Fibroblast of mammary gland (primary cell): ENCODE data around the gene LMO1.
A peak's percentile ranks its signal among the peaks of the same experiment; 100 is the strongest.

ENCODE experiments used
- DNase-seq: peaks from one replicate; pipeline ENCODE4 v3.0.0-alpha.2; 2010; ENCODE audit warnings: low read depth
- H3K4me3 ChIP-seq: 2 replicates; pipeline ENCODE4 v1.5.1; 2011; ENCODE audit warnings: low read depth, mild to moderate bottlenecking, low read length, moderate library complexity; ENCODE audit not compliant: control insufficient read depth
- TF ChIP-seq, protein P1 (sequence below): conservative IDR thresholded peaks from 2 replicates; pipeline ENCODE4 v1.5.1; 2011; ENCODE audit warnings: low read depth, low read length, inconsistent platforms; ENCODE audit not compliant: control insufficient read depth, insufficient read depth

Gene LMO1

DNA sequence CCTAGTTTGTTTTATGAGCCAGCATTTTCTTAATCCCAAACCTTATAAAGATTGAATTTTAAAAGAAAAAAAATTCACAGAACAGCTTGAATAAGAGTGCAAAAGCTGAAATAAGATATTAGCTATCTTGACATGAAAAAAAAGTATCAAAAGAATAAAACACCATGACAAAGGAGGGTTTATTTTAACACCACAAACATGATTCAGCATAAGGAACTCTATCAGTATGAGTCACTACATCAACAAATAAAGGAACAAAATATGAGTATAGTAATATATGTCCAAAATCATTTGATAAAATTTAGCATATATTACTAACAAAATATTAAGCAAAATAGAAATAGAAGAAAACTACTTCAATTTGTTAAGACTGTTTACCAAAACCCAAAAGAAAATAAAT, 9.6 kb upstream of the LMO1 start:
- TF ChIP-seq, protein P1, sequence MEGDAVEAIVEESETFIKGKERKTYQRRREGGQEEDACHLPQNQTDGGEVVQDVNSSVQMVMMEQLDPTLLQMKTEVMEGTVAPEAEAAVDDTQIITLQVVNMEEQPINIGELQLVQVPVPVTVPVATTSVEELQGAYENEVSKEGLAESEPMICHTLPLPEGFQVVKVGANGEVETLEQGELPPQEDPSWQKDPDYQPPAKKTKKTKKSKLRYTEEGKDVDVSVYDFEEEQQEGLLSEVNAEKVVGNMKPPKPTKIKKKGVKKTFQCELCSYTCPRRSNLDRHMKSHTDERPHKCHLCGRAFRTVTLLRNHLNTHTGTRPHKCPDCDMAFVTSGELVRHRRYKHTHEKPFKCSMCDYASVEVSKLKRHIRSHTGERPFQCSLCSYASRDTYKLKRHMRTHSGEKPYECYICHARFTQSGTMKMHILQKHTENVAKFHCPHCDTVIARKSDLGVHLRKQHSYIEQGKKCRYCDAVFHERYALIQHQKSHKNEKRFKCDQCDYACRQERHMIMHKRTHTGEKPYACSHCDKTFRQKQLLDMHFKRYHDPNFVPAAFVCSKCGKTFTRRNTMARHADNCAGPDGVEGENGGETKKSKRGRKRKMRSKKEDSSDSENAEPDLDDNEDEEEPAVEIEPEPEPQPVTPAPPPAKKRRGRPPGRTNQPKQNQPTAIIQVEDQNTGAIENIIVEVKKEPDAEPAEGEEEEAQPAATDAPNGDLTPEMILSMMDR = no peak
- H3K4me3 ChIP-seq = no peak overlapping the region
- DNase-seq = peak; percentile 19

DNA sequence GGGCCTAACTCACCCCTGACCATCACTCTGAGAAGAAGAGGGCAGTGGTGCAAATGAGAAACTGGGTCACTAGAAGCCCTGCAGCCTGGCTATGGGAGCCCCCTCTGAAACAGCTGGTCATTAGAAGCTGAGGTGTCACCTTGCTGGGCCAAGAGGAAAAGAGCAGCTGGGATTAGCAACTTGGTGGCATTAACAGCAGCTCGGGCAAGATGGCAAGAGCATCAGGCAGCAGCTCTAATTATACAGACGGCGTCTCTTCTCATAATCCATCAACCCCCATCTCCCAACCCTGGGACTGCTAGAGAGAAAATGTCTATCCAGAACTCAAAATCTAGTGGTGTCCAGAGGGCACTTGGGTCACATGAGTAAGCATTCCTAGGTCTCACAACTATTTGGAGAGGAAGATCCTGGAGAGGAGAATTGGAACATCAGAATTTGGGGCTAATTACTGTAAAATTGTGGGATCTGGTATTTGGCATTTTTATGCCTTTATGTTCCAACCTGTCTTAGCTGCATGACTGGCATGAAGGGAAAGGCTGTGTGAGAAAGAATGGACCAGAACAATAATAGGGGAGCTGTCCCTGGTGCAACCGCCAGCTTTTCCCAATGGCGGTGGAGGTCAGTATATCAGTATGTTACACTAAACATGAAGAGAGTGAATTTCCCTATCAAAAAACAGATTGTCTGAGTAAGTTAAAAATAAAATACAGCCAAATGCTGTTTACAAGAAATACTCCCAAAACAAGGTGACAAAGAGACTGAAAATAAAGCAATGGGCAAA, 7.6 kb upstream of the LMO1 start:
- no peak overlapping the region for H3K4me3 ChIP-seq
- no peak for DNase-seq
- TF ChIP-seq, protein P1 = no peak

GRCh38 chr11:8269636-8270035, 6.0 kb upstream of the LMO1 start:
- H3K4me3 ChIP-seq = no peak overlapping the region
- TF ChIP-seq, protein P1 = no peak
- no peak for DNase-seq

DNA sequence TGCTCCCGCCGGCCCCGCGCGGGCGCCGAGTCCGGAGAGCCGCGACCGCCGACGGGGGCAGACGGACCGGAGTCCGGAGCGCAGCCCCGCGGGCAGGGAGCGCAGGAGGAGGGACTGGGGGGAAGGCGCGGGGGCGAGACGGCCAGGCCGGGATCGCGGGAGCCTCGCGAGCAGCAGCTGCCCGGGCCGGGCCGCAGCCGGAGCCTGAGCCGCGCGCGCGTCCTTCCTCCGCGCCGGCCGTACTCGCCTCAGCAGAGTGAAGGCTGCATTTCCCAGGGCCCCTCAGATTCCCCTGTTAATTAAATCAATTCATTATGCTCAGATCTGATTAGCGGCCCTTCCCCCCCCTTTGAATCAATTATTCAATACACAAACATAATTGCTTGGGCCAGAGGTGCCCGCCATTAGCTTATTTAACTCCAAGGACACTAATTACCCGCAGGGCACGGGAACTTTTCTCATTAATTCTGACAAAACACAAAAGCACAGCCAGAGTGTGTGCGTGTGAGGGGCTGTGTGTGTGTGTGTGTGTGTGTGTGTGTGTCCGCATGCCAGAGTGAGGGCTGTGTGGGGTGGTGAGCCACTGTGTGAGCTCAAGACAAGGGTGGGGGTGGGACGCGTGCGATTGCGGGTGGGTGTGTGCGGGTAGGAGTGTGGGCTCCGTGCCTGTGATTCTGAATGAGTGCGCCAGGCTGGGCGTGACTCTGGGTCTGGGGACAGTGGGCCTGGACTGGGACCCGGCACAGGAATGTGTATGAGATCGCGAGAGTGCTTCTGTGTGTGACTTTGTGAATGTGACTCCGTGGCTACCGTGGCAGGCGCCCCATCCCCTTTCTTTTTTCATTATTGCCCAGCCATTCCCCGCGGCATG, 5.1 kb upstream of the LMO1 start:
- TF ChIP-seq, protein P1 = no peak
- no peak overlapping the region for H3K4me3 ChIP-seq
- DNase-seq = no peak

- H3K4me3 ChIP-seq = no peak overlapping the region
- TF ChIP-seq, protein P1 = no peak
- no peak for DNase-seq
Observed at GRCh38 chr11:8267831-8268529, 4.3 kb upstream of the LMO1 start.

DNA sequence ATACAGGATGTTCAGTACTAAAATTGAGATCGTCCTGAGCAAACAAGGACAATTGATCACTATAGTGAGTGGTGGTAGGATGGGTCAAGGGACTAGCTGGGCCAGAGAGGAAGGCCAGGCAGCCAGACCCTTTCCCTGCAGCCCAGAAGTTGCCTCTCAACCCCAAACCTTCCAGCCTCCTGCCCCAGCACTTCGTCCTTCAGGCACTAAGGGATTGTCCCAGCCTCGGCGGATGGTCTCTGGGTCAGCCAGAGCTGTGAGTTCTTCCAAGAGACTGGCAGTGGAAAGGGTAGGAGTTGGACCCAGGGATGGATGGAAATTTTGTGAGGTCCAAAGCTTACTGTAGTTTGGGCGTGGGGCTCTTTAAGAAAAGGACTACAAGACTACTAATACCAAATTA, 3.6 kb upstream of the LMO1 start:
- TF ChIP-seq, protein P1 = no peak
- no peak overlapping the region for H3K4me3 ChIP-seq
- no peak for DNase-seq
